Measurements from ENCODE around the gene SAMD3.

- TF ChIP-seq CTCF (IDR thresholded peaks at IDR 0.05) (no peak), REST (IDR thresholded peaks at IDR 0.05; ENCODE audit: insufficient read depth in 1 of 2, low read depth in 2 of 2, low read length in 1 of 2) (no peak), SIN3A (IDR thresholded peaks at IDR 0.05; ENCODE audit: borderline replicate concordance, insufficient read depth, low read depth, low read length) (no peak), POLR2AphosphoS5 (IDR thresholded peaks at IDR 0.05; ENCODE audit: low read depth, low read length) (no peak)
Measured at GRCh38 chr6:130202782-130203181, 20.0 kb downstream of the SAMD3 start.

All from Panc1 (cell line).